ENCODE results near the gene MAPK8. TPM values are rescaled to one million over a fixed set of nuclear protein-coding genes. Genes with fewer than 3 reads are reported as not detected.

The MAPK8 gene
- total RNA-seq, 1 donor from 2014 or later: 49.4 TPM

- no peak for DNase-seq (ENCODE audit: low spot score)
Measured at GRCh38 chr10:48476279-48476982, 170.0 kb downstream of the MAPK8 start.

GRCh38 chr10:48477141-48477540 is 170.7 kb downstream of the MAPK8 start:
- DNase-seq (ENCODE audit: low spot score) (no peak), ATAC-seq (no peak)
- intact Hi-C loops (cut with DNase I): no loop called here

More at GRCh38 chr10:48476279-48476982, 170.0 kb downstream of the MAPK8 start:
- no peak for ATAC-seq
- intact Hi-C loops (cut with DNase I): no loop called here

GRCh38 chr10:48477616-48478015 is 171.1 kb downstream of the MAPK8 start:
- intact Hi-C loops (cut with DNase I): no loop called here
- ATAC-seq (no peak), DNase-seq (ENCODE audit: low spot score) (no peak)

DNA sequence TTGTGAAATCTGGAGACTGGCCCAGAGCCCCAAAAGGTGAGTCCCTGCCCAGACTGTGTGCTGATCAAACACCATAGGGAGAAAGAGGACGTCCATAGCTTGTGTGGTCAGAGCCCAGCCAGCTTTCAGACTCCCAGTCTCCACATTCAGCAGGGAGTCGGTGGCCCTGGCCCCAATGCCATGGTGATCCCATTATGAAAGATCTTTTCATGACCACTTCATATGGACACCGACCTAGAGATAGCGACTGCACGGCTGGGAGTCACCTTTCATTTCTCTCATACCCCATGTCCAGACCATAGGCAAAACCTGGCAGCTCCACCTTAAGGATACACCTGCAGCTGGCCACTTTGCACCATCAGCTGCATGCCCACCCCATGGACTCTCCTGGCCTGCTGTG is 172.0 kb downstream of the MAPK8 start:
- intact Hi-C loops (cut with DNase I): no loop called here
- ATAC-seq (no peak), DNase-seq (ENCODE audit: low spot score) (no peak)

GRCh38 chr10:48478980-48479811 is 172.7 kb downstream of the MAPK8 start:
- intact Hi-C loops (cut with DNase I): no loop called here
- no peak for DNase-seq (ENCODE audit: low spot score)

GRCh38 chr10:48480397-48481374 is 174.2 kb downstream of the MAPK8 start:
- DNase-seq (ENCODE audit: low spot score) (no peak), ATAC-seq (no peak)
- intact Hi-C loops (cut with DNase I): no loop called here

More at GRCh38 chr10:48478980-48479811, 172.7 kb downstream of the MAPK8 start:
- no peak for ATAC-seq

GRCh38 chr10:48481385-48481784 is 174.9 kb downstream of the MAPK8 start:
- DNase-seq (ENCODE audit: low spot score) (no peak), ATAC-seq (no peak)
- intact Hi-C loops (cut with DNase I): no loop called here

DNA sequence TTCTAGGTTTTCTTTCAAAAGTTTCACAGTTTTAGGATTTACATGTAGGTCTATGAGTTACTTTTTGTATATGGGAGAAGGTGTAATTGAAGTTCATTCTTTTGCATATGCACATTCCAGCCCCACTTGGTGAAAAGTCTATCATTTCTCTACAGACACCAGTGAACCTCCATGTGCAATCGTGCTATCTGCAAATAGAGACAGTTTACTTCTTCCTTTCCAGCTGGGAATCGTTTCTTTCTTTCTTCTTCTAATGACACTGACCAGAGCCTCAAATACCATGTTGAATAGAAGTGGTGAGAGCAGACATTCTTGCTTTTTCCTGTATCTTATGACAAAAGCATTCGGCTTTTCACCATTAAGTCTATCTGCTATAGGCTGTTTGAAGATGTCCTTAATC is 175.7 kb downstream of the MAPK8 start:
- DNase-seq (ENCODE audit: low spot score): no peak
- intact Hi-C loops (cut with DNase I): no loop called here
- no peak for ATAC-seq

- intact Hi-C loops (cut with DNase I): no loop called here
- DNase-seq (ENCODE audit: low spot score): no peak
- ATAC-seq: no peak
Measured at GRCh38 chr10:48484911-48485310, 178.4 kb downstream of the MAPK8 start.

DNA sequence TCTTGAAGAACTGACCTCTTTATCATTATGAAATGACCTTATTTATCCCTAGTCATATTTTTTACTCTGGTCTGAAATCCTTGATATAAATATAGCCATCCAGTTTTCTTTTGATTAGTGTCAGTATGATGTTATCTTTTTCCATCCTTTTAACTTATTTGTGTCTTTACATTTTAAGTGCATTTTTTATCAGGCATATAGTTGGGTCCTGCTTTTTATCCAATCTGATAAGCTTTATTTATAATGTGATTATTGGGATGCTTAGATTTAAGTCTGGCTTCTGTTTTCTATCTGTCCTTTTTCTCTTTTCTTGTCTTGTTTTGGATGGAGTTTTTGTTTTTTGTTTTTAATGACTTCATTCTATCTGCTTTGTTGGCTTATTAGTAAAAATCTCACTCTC is 179.2 kb downstream of the MAPK8 start:
- no peak for DNase-seq (ENCODE audit: low spot score)
- intact Hi-C loops (cut with DNase I): no loop called here

DNA sequence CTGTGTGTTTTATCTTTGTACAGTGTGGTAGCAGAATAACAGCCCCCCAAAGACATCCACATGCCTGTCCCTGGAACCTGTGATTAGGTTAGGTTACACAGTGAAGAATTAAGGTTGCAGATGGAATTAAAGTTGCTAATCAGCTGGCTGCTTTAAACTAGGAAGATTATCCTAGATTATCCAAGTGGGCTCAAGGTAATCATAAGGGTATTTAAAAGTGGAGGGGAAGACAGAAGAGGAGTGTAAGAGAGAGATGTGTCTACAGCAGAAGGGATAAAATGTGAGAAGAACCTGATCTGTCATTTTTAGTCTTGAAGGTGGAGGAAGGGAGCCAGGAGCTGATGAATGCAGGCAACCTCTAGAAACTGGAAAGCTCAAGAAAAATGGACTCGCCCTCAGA is 180.8 kb downstream of the MAPK8 start:
- DNase-seq (ENCODE audit: low spot score) (no peak), ATAC-seq (no peak)
- intact Hi-C loops (cut with DNase I): no loop called here

More for the DNA sequence above, 179.2 kb downstream of the MAPK8 start:
- no peak for ATAC-seq

Other genes with a start within 250 kb of the MAPK8 start
- 0.13 TPM for gene FRMPD2, start 32.0 kb upstream of the MAPK8 start, total RNA-seq

Measured in sciatic nerve (tissue), 2 donors.